A549 (cell line): ENCODE data around the gene ZKSCAN1. TPM values are rescaled to one million over a fixed set of nuclear protein-coding genes. Genes with fewer than 3 reads are reported as not detected.
A peak's percentile ranks its signal among the peaks of the same experiment; 100 is the strongest.

Experiments used
- ATAC-seq, 2 experiments: fragments of 200-7000 bp in 1 of 2; fragments of >200 bp in 1 of 2; cut with Nextera tagmentation in 1 of 2; cut with Tn5 transposase in 1 of 2; 3 replicates each; pipeline versions ENCODE4 v1.8.0 to v1.9.1; 2018 to 2020; ENCODE audit warnings: mild to moderate bottlenecking in 1 of 2, moderate library complexity in 1 of 2
- CTCF ChIA-PET: fragments of 300-600 bp; sonication (Branson Sonifier 250); formaldehyde crosslinking; extraction: SDS; loops from one replicate; lab custom pipeline; 2021; ENCODE audit warnings: antibody characterized with exemption, inconsistent platforms; lab: Yijun Ruan, JAX
- POLR2A ChIA-PET: fragments of 350-600 bp; formaldehyde crosslinking; extraction: SDS; loops from one replicate; lab custom pipeline; 2021; ENCODE audit warnings: antibody characterized with exemption, inconsistent platforms; lab: Yijun Ruan, JAX
- DNase-seq, 2 experiments: peaks; one replicate each; pipeline versions ENCODE4 v3.0.0 to v3.0.0-alpha.2; 2011 to 2016; ENCODE audit warnings: low read depth in 1 of 2, low spot score in 1 of 2
- FAIRE-seq: peaks from 2 replicates; lab custom pipeline; 2011; peaks lifted over from hg19 to GRCh38; lab: Jason Lieb, UNC
- H3K27ac ChIP-seq, 2 experiments: fragments of >200 bp; sonication (Bioruptor Twin); formaldehyde crosslinking; 3 replicates each; pipeline ENCODE4 v1.5.1; 2016 to 2017
- H3K4me1 ChIP-seq: fragments of >200 bp; sonication (Bioruptor Twin); formaldehyde crosslinking; 3 replicates; pipeline ENCODE4 v1.6.1; 2016
- H3K4me2 ChIP-seq: fragments of >200 bp; sonication (Bioruptor Twin); formaldehyde crosslinking; 3 replicates; pipeline ENCODE4 v1.6.1; 2016
- H3K4me3 ChIP-seq: fragments of >200 bp; sonication (Bioruptor Twin); formaldehyde crosslinking; 3 replicates; pipeline ENCODE4 v1.5.1; 2016
- H3K9me3 ChIP-seq: fragments of >200 bp; sonication (Bioruptor Twin); formaldehyde crosslinking; 3 replicates; pipeline ENCODE4 v1.6.1; 2016
- BHLHE40 ChIP-seq: IDR thresholded peaks from 2 replicates; pipeline ENCODE4 v1.6.1; 2012; ENCODE audit warnings: low read depth, low read length, inconsistent platforms
- CHD2 ChIP-seq: fragments of 150-350 bp; IDR thresholded peaks from 2 replicates; pipeline ENCODE4 v1.6.1; 2014; ENCODE audit warnings: low read length; ENCODE audit not compliant: partially characterized antibody
- CTCF ChIP-seq: fragments of >200 bp; sonication (Bioruptor Twin); formaldehyde crosslinking; IDR thresholded peaks from 3 replicates; pipeline ENCODE4 v1.5.1; 2016
- EP300 ChIP-seq, 2 experiments: fragments of >200 bp; sonication (Bioruptor Twin); formaldehyde crosslinking; IDR thresholded peaks; 2 replicates in 1 of 2; 3 replicates in 1 of 2; pipeline ENCODE4 v1.6.1; 2016 to 2017
- ESRRA ChIP-seq: fragments of 150-350 bp; IDR thresholded peaks from 2 replicates; pipeline ENCODE4 v1.6.1; 2014; ENCODE audit warnings: mild to moderate bottlenecking, low read length, borderline replicate concordance
- FOXS1 ChIP-seq: fragments of 250-450 bp; sonication (Bioruptor Pico); IDR thresholded peaks from 2 replicates; pipeline ENCODE4 v1.5.0; 2020; ENCODE audit warnings: mild to moderate bottlenecking, moderate library complexity
- HOXB13 ChIP-seq: fragments of 250-450 bp; sonication (Bioruptor Pico); IDR thresholded peaks from 2 replicates; pipeline ENCODE4 v1.5.0; 2020; ENCODE audit warnings: low read depth, mild to moderate bottlenecking, moderate library complexity
- MAZ ChIP-seq: fragments of 150-350 bp; IDR thresholded peaks from 2 replicates; pipeline ENCODE4 v1.6.1; 2014; ENCODE audit warnings: antibody characterized with exemption, low read depth, low read length, borderline replicate concordance
- RAD21 ChIP-seq, 2 experiments: fragments of >200 bp in 1 of 2; sonication (Bioruptor Twin) in 1 of 2; formaldehyde crosslinking in 1 of 2; IDR thresholded peaks in 1 of 2; conservative IDR thresholded peaks in 1 of 2; 2 replicates in 1 of 2; 3 replicates in 1 of 2; pipeline ENCODE4 v1.6.1; 2012 to 2018; ENCODE audit warnings: inconsistent platforms in 1 of 2
- RFX5 ChIP-seq: fragments of 450-650 bp; IDR thresholded peaks from 2 replicates; pipeline ENCODE4 v1.7.1; 2014; ENCODE audit warnings: antibody characterized with exemption, mild to moderate bottlenecking, moderate library complexity
- SMC3 ChIP-seq: fragments of >200 bp; sonication (Bioruptor Twin); formaldehyde crosslinking; IDR thresholded peaks from 3 replicates; pipeline ENCODE4 v1.6.1; 2018; ENCODE audit warnings: inconsistent platforms
- TP53 ChIP-seq: fragments of 250-450 bp; sonication (Bioruptor Pico); IDR thresholded peaks from 2 replicates; pipeline ENCODE4 v1.5.0; 2021; ENCODE audit warnings: mild to moderate bottlenecking, moderate library complexity
- ZC3H11A ChIP-seq: fragments of 450-650 bp; IDR thresholded peaks from 2 replicates; pipeline ENCODE4 v1.6.1; 2014; ENCODE audit warnings: antibody characterized with exemption, mild to moderate bottlenecking
- ZFP36 ChIP-seq: fragments of 450-650 bp; IDR thresholded peaks from 2 replicates; pipeline ENCODE4 v1.6.1; 2014; ENCODE audit warnings: borderline replicate concordance; ENCODE audit not compliant: partially characterized antibody
- ZNF302 ChIP-seq: fragments of 250-450 bp; sonication (Bioruptor Pico); IDR thresholded peaks from 2 replicates; pipeline ENCODE4 v1.9.0; 2021; ENCODE audit warnings: inconsistent platforms, mild to moderate bottlenecking, moderate library complexity
- WGBS: methylation state at CpG from one replicate; pipeline ENCODE4 v1.1.6; 2017; ENCODE audit errors: missing lambda C conversion rate; 5-methylcytosine and 5-hydroxymethylcytosine counted together
- polyA plus RNA-seq, 4 experiments: library from polyadenylated mRNA; depleted of rRNA in 3 of 4; stranded (reverse); fragments of >200 nt; fragmentation: RNase III in 1 of 4; extraction: RNeasy Plus Mini Kit Qiagen cat#74134 plus additional on column Dnase treatment in 1 of 4; gene quantifications; 2 replicates in 3 of 4; 3 replicates in 1 of 4; pipeline ENCODE4 v1.2.3, GENCODE V29; 2011 to 2017
- TF ChIP-seq, protein P1 (sequence below): fragments of 250-450 bp; sonication (Bioruptor Pico); IDR thresholded peaks from 2 replicates; pipeline ENCODE4 v1.5.0; 2020; ENCODE audit warnings: low read depth, mild to moderate bottlenecking, moderate library complexity

Gene ZKSCAN1
- polyA plus RNA-seq, 2 of the 4 experiments (the other 2 are of a cell fraction) = 11.4 to 23.9 TPM

GRCh38 chr7:100051611-100052010 lies 36.2 kb downstream of the ZKSCAN1 start:
- TF ChIP-seq BHLHE40 (no peak), ZC3H11A (no peak), ZFP36 (no peak), EP300 (IDR thresholded peaks at IDR 0.05) (no peak), RFX5 (no peak)
- Histone ChIP-seq H3K4me3 (no peak overlapping the region), H3K27ac (no peak overlapping the region), H3K4me1 (peaks cover 7% of the 10 kb centered on the region; the same call in 2 of the 3 replicates), H3K9me3 (no peaks in the 10 kb centered on the region), H3K4me2 (no peak overlapping the region)
- ChIA-PET POLR2A (interaction anchor here (0.7 kb wide), 1 partner anchor 57 kb away, joined by 5 read pairs; no protein-coding TSS in a partner anchor), CTCF (interaction anchor here (0.7 to 12.5 kb wide), 4 partner anchors 13 to 60 kb away, joined by 3 to 128 read pairs (median 16); no protein-coding TSS in a partner anchor)
- WGBS = 93% methylated on average over 3 of the region's 3 CpGs
- DNase-seq (no peak), ATAC-seq (no peak), FAIRE-seq (no peak)

DNA sequence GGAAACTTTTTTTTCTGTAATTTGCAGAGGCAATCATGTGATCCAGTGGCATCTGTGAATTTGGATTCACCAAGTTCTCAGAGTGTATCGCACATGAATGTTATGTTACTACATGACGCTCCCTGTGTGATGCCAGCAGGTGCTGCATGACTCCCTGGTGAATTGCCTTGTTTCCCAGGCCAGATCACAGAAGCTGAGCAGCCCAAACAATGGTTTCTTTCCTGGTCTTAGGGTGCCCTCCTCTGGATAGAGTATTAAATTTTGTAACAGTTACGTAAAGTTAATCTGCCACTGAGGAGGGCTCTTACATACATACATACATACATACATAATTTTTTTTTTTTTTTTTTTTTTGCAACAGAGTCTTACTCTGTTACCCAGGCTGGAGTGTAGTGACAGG lies 37.8 kb downstream of the ZKSCAN1 start:
- Histone ChIP-seq H3K9me3 (no peaks in the 10 kb centered on the region), H3K27ac (no peak overlapping the region), H3K4me2 (no peak overlapping the region), H3K4me3 (no peak overlapping the region), H3K4me1 (peaks cover 7% of the 10 kb centered on the region; the same call in 2 of the 3 replicates)
- TF ChIP-seq ZNF302 (CRISPR knock-in tag) = no peak
- peak; percentile 45 for TF ChIP-seq CTCF
- TF ChIP-seq HOXB13 (CRISPR knock-in tag) = no peak
- TF ChIP-seq SMC3 = peak; percentile 37; the same call in 1 of the 3 replicates
- TF ChIP-seq CHD2 = no peak
- TF ChIP-seq EP300 (IDR thresholded peaks at IDR 0.05) = no peak
- TF ChIP-seq RAD21 (conservative IDR thresholded peaks at IDR 0.05 in 1 of 2, IDR thresholded peaks at IDR 0.05 in 1 of 2) = peak; percentile 64 to 81
- TF ChIP-seq ESRRA = no peak
- peak; percentile 64 to 77 for DNase-seq
- ATAC-seq = peak; percentile 60 to 76
- POLR2A ChIA-PET = interaction anchor here (0.7 to 1.0 kb wide), 2 partner anchors 134 to 1654 kb away, joined by 5 to 14 read pairs; partner anchors contain the start of gene TRIM4
- no peak for FAIRE-seq
- CTCF ChIA-PET = interaction anchor here (0.6 to 12.5 kb wide), 21 partner anchors 8 to 530 kb away, joined by 3 to 128 read pairs (median 3); partner anchors contain the start of gene GJC3
- 74% methylated on average over 3 of the region's 3 CpGs for WGBS

GRCh38 chr7:100057006-100057405 lies 41.6 kb downstream of the ZKSCAN1 start:
- ChIA-PET CTCF (interaction anchor here (12.5 kb wide), 1 partner anchor 65 kb away, joined by 128 read pairs; no protein-coding TSS in a partner anchor), POLR2A (no interaction called here)
- H3K9me3 ChIP-seq = peaks cover 4% of the 10 kb centered on the region; the same call in 1 of the 3 replicates
- H3K27ac ChIP-seq = no peak overlapping the region
- TF ChIP-seq HOXB13 (CRISPR knock-in tag) (no peak), FOXS1 (no peak), ZFP36 (no peak), MAZ (no peak), SMC3 (no peak), TP53 (CRISPR knock-in tag) (no peak)
- TF ChIP-seq, protein P1, sequence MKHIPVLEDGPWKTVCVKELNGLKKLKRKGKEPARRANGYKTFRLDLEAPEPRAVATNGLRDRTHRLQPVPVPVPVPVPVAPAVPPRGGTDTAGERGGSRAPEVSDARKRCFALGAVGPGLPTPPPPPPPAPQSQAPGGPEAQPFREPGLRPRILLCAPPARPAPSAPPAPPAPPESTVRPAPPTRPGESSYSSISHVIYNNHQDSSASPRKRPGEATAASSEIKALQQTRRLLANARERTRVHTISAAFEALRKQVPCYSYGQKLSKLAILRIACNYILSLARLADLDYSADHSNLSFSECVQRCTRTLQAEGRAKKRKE (CRISPR knock-in tag) = no peak
- FAIRE-seq = no peak
- 86% methylated on average over 9 of the region's 10 CpGs for WGBS
- H3K4me3 ChIP-seq = no peak overlapping the region
- no peaks in the 10 kb centered on the region for H3K4me1 ChIP-seq
- H3K4me2 ChIP-seq = no peak overlapping the region
- no peak for ATAC-seq
- no peak for DNase-seq
